ENCODE results near the gene TBCD.

Gene TBCD

DNA sequence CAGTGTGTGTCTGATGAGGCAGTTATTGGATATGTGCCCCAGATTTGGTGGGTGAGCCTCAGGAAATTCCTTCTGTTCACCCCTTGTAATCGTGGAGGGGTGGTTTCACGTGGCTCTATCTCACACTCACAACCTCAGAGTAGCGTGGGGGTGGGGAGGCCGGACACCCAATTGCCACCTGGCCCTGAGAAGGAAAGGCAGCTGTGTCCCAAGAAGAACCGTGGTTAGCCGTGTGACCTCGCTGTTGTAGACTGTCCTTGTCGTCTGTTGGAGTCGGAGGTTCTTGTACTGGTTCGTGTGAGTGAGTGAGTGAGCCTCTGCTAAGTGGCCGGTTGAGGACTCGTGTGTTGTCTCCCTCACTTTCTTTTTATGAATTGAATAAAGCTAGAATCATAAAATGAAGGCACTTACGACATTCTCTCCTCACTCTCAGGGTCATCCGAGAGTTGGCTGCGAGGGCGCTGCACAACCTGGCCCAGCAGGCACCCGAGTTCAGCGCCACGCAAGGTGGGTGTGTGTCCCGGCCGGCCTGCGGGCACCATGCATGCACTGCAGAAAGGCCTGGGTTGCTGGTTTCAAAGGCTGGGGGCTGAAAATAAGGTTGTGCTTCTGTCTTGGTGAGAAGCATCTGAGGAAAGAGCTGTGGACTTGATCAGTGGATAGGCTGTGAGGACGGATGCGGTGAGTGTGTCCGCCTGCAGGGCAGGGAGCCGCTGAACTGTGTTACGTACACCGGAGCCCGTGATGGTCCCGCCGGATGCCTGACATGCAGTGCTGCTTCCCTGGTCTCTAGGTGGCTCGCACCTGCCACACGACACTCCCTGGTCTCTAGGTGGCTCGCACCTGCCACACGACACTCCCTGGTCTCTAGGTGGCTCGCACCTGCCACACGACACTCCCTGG is 151.4 kb downstream of the TBCD start:
- DNase-seq (ENCODE audit: low spot score): no peak
- TF ChIP-seq, protein P1, sequence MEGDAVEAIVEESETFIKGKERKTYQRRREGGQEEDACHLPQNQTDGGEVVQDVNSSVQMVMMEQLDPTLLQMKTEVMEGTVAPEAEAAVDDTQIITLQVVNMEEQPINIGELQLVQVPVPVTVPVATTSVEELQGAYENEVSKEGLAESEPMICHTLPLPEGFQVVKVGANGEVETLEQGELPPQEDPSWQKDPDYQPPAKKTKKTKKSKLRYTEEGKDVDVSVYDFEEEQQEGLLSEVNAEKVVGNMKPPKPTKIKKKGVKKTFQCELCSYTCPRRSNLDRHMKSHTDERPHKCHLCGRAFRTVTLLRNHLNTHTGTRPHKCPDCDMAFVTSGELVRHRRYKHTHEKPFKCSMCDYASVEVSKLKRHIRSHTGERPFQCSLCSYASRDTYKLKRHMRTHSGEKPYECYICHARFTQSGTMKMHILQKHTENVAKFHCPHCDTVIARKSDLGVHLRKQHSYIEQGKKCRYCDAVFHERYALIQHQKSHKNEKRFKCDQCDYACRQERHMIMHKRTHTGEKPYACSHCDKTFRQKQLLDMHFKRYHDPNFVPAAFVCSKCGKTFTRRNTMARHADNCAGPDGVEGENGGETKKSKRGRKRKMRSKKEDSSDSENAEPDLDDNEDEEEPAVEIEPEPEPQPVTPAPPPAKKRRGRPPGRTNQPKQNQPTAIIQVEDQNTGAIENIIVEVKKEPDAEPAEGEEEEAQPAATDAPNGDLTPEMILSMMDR (IDR thresholded peaks at IDR 0.05; ENCODE audit: extremely low read depth, missing control alignments): no peak

DNA sequence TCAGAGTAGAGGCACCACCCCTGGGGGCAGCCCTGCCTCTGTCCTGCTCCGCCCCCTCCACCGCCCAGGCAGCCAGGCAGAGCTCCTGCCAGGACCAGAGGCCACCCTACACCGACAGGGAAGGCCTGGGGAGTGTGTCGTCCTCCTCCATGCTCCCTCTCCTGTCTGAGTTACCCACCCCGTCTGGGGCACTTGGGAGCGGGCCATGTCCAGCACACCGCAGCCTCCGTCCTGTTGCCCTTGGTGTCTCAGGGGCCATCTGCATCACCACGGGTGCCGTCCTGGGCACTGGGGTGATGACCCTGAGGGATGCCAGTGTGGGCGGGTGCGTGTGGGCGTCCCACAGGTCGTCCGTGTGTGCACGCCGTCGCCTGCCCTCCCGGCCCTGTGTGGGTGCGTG is 153.3 kb downstream of the TBCD start:
- no peak for DNase-seq (ENCODE audit: low spot score)
- TF ChIP-seq, protein P1 (IDR thresholded peaks at IDR 0.05; ENCODE audit: extremely low read depth, missing control alignments): no peak

DNA sequence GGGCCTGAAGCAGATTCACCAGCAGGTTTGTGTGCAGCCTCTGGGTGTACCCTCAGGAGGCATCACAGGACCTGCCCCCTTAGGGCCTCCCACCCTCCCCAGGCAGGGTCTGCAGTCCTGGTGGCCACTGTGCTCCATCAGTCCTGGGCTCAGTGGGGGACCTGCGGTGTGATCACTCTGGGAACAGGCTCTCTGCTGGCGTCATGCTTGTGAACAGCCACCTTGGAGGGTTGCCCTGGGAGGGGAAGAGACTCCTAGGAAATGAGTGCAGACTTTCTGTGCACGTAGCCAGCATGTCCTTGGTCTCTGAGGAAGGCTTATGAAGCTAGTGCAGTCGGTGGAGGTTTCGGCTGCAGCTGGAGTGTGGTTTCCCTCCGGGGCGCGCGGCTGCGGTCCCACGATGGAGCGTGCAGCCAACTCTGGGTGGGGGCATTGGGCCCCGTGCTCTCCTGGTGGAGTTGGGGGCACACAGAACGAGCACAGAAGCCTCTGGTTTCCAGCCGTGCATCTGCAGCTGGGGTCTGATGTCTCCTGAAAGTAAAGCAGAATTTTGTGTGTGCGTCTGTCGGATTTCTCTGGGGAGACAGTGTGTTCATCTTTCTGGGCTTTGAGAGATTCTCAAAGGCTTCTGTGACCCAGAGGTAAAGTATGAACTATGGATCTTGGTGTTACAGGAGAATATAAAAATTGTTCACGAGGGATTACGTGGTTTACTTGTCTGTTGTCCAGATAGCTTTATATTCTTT is 156.1 kb downstream of the TBCD start:
- DNase-seq (ENCODE audit: low spot score): no peak
- TF ChIP-seq, protein P1 (IDR thresholded peaks at IDR 0.05; ENCODE audit: extremely low read depth, missing control alignments): no peak

DNA sequence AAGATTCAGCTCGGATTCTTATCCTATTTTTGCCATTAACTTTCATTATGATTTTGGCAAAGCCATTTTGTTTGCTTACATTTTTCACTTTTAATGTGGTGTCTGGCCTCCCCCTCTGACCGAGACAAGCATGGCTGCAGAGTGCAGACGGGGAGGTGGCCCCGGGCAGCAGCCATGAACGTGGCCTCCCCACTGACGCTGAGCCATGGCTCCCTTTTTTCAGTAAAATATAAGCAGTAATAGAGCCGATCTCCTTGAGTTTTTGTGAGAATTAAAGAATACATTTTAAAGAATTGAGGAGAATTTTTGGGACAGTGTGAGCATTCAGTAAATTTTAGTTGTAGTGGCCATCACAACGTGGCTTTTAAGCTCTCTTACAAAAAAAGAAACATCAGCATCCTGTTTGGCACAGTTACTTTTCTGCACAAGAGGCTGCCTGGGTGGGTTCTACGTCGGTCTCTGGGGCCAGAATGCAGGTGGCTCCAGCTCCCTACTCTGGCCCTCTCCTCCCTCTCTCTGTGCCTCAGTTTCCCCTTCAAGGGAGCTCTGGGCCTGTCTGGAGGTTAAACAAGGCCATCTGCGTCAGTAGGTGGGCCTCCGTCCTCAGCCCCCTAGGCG is 156.8 kb downstream of the TBCD start:
- TF ChIP-seq, protein P1 (IDR thresholded peaks at IDR 0.05; ENCODE audit: extremely low read depth, missing control alignments): no peak
- DNase-seq (ENCODE audit: low spot score): no peak

DNA sequence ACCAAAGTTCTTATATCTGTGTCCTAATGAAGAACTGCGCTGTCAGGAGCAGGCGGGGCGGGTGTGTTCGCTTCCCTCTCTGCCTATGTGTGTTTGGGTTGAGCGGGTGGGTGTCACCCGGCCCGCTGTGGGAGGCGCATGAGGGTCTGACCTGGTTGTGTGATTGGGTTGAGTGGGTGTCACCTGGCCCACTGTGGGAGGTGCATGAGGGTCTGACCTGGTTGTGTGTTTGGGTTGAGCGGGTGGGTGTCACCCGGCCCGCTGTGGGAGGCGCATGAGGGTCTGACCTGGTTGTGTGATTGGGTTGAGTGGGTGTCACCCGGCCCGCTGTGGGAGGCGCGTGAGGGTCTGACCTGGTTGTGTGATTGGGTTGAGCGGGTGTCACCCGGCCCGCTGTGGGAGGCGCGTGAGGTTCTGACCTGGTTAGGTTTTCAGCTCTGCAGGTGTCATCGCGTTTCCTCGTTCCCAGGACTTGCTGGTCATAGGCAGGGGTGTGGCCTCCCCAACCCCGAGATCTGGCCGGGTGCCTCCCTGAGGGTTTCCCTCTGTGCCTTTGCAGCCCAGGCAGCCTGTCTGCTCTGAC is 157.5 kb downstream of the TBCD start:
- no peak for DNase-seq (ENCODE audit: low spot score)
- TF ChIP-seq, protein P1 (IDR thresholded peaks at IDR 0.05; ENCODE audit: extremely low read depth, missing control alignments): no peak

DNA sequence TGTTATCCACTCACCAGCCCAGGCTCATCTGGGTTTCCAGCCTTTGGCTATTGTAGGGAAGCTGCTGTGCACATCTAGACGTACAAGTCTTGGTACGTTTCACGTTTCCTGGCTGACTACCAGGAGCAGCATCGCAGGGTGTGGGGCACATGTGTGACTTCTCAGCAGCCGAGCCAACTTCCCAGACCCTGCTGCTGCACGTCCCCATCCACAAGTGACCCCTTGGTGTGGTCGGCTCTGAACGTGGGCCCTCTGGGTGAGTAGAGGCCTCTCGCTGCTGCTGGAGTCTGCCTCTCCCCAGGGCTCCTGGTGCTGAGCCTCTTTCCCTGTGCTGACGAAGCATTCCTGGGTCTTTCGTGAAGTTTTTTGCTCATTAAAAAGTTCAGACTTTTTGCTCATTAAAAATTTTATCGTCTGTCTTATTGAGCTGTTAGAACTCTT is 158.2 kb downstream of the TBCD start:
- DNase-seq (ENCODE audit: low spot score): no peak
- TF ChIP-seq, protein P1 (IDR thresholded peaks at IDR 0.05; ENCODE audit: extremely low read depth, missing control alignments): no peak
